ENCODE results near the gene LMX1A.

LMX1A gene

GRCh38 chr1:165312591-165312990 lies 43.9 kb downstream of the LMX1A start:
- H3K4me3 ChIP-seq (ENCODE audit: low read length) = no peak overlapping the region
- DNase-seq (ENCODE audit: low read depth) = no peak
- no peak for TF ChIP-seq CTCF (conservative IDR thresholded peaks at IDR 0.05; ENCODE audit: low read depth, low read length)

GRCh38 chr1:165306543-165307434 lies 49.7 kb downstream of the LMX1A start:
- no peak for DNase-seq (ENCODE audit: low read depth)
- H3K4me3 ChIP-seq (ENCODE audit: low read length) = no peak overlapping the region
- TF ChIP-seq CTCF (conservative IDR thresholded peaks at IDR 0.05; ENCODE audit: low read depth, low read length) = no peak

- TF ChIP-seq CTCF (conservative IDR thresholded peaks at IDR 0.05; ENCODE audit: low read depth, low read length) = no peak
- DNase-seq (ENCODE audit: low read depth) = no peak
- H3K4me3 ChIP-seq (ENCODE audit: low read length) = no peak overlapping the region
Measured at GRCh38 chr1:165303386-165303785, 53.1 kb downstream of the LMX1A start.

- no peak overlapping the region for H3K4me3 ChIP-seq (ENCODE audit: low read length)
- TF ChIP-seq CTCF (conservative IDR thresholded peaks at IDR 0.05; ENCODE audit: low read depth, low read length) = no peak
- no peak for DNase-seq (ENCODE audit: low read depth)
Measured at GRCh38 chr1:165300400-165300903, 56.1 kb downstream of the LMX1A start.

- DNase-seq (ENCODE audit: low read depth) = no peak
- H3K4me3 ChIP-seq (ENCODE audit: low read length) = no peak overlapping the region
- no peak for TF ChIP-seq CTCF (conservative IDR thresholded peaks at IDR 0.05; ENCODE audit: low read depth, low read length)
Measured at GRCh38 chr1:165298203-165298820, 58.2 kb downstream of the LMX1A start.

- no peak for DNase-seq (ENCODE audit: low read depth)
- no peak for TF ChIP-seq CTCF (conservative IDR thresholded peaks at IDR 0.05; ENCODE audit: low read depth, low read length)
- H3K4me3 ChIP-seq (ENCODE audit: low read length) = no peak overlapping the region
Measured at GRCh38 chr1:165296205-165296604, 60.3 kb downstream of the LMX1A start.
